ENCODE data around the gene ARL6IP1. TPM values are rescaled to one million over a fixed set of nuclear protein-coding genes. Genes with fewer than 3 reads are reported as not detected.

ARL6IP1 gene
- total and polyA plus RNA-seq, 2 of the 13 experiments (the other 11 are each of a cell fraction or from before 2014, with no cell fraction given) = 263 to 373 TPM

- TF ChIP-seq, protein P1, sequence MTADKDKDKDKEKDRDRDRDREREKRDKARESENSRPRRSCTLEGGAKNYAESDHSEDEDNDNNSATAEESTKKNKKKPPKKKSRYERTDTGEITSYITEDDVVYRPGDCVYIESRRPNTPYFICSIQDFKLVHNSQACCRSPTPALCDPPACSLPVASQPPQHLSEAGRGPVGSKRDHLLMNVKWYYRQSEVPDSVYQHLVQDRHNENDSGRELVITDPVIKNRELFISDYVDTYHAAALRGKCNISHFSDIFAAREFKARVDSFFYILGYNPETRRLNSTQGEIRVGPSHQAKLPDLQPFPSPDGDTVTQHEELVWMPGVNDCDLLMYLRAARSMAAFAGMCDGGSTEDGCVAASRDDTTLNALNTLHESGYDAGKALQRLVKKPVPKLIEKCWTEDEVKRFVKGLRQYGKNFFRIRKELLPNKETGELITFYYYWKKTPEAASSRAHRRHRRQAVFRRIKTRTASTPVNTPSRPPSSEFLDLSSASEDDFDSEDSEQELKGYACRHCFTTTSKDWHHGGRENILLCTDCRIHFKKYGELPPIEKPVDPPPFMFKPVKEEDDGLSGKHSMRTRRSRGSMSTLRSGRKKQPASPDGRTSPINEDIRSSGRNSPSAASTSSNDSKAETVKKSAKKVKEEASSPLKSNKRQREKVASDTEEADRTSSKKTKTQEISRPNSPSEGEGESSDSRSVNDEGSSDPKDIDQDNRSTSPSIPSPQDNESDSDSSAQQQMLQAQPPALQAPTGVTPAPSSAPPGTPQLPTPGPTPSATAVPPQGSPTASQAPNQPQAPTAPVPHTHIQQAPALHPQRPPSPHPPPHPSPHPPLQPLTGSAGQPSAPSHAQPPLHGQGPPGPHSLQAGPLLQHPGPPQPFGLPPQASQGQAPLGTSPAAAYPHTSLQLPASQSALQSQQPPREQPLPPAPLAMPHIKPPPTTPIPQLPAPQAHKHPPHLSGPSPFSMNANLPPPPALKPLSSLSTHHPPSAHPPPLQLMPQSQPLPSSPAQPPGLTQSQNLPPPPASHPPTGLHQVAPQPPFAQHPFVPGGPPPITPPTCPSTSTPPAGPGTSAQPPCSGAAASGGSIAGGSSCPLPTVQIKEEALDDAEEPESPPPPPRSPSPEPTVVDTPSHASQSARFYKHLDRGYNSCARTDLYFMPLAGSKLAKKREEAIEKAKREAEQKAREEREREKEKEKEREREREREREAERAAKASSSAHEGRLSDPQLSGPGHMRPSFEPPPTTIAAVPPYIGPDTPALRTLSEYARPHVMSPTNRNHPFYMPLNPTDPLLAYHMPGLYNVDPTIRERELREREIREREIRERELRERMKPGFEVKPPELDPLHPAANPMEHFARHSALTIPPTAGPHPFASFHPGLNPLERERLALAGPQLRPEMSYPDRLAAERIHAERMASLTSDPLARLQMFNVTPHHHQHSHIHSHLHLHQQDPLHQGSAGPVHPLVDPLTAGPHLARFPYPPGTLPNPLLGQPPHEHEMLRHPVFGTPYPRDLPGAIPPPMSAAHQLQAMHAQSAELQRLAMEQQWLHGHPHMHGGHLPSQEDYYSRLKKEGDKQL (CRISPR knock-in tag; IDR thresholded peaks at IDR 0.05; ENCODE audit: low read depth) = peak; percentile 84
- TF ChIP-seq ZNF225 (CRISPR knock-in tag; IDR thresholded peaks at IDR 0.05) (peak; percentile 100), ZBTB21 (CRISPR knock-in tag; IDR thresholded peaks at IDR 0.05) (peak; percentile 47; the same call in 1 of the 2 replicates), ARID2 (CRISPR knock-in tag; IDR thresholded peaks at IDR 0.05; ENCODE audit: borderline replicate concordance) (peak; percentile 98), MTA1 (CRISPR knock-in tag; IDR thresholded peaks at IDR 0.05; ENCODE audit: borderline replicate concordance) (0 out of 2 replicates have a peak, but pooled peaks have one; percentile 60), KDM5B (CRISPR knock-in tag; IDR thresholded peaks at IDR 0.05; ENCODE audit: borderline replicate concordance) (peak; percentile 99), ZNF556 (CRISPR knock-in tag; IDR thresholded peaks at IDR 0.05; ENCODE audit: borderline replicate concordance) (peak; percentile 90; the same call in 1 of the 2 replicates), ZNF101 (CRISPR knock-in tag; IDR thresholded peaks at IDR 0.05; ENCODE audit: borderline replicate concordance, low read depth) (peak; percentile 95; the same call in 1 of the 2 replicates), ZHX2 (IDR thresholded peaks at IDR 0.05; ENCODE audit: low read depth) (peak; percentile 91), ZHX2 (CRISPR knock-in tag; IDR thresholded peaks at IDR 0.05; ENCODE audit: borderline replicate concordance) (no peak; the same call in none of the 2 replicates), AGO1 (IDR thresholded peaks at IDR 0.05; ENCODE audit: low read depth, low read length, poor library complexity, severe bottlenecking) (peak; percentile 85), ZNF333 (CRISPR knock-in tag; IDR thresholded peaks at IDR 0.05; ENCODE audit: borderline replicate concordance) (peak; percentile 99), SIN3B (IDR thresholded peaks at IDR 0.05; ENCODE audit: low read length) (peak; percentile 76)
- TF ChIP-seq, protein P2, sequence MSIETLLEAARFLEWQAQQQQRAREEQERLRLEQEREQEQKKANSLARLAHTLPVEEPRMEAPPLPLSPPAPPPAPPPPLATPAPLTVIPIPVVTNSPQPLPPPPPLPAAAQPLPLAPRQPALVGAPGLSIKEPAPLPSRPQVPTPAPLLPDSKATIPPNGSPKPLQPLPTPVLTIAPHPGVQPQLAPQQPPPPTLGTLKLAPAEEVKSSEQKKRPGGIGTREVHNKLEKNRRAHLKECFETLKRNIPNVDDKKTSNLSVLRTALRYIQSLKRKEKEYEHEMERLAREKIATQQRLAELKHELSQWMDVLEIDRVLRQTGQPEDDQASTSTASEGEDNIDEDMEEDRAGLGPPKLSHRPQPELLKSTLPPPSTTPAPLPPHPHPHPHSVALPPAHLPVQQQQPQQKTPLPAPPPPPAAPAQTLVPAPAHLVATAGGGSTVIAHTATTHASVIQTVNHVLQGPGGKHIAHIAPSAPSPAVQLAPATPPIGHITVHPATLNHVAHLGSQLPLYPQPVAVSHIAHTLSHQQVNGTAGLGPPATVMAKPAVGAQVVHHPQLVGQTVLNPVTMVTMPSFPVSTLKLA (IDR thresholded peaks at IDR 0.05) = peak; percentile 42; the same call in 1 of the 2 replicates
Measured at GRCh38 chr16:18789850-18790706, 11.3 kb downstream of the ARL6IP1 start, which contains the start of gene RPS15A (continued).
